ENCODE data around the gene ACVRL1.

- TF ChIP-seq CTCF (IDR thresholded peaks at IDR 0.05; ENCODE audit: low read depth, low read length, poor library complexity, severe bottlenecking), result no peak
- TF ChIP-seq EZH2phosphoT487 (IDR thresholded peaks at IDR 0.05; ENCODE audit: borderline replicate concordance, low read length), result no peak
Observed at GRCh38 chr12:51864833-51865670, 42.3 kb upstream of the ACVRL1 start.
